GM12892 (cell line): ENCODE measurements around the gene CHMP6.

Source experiments
- POLR2A ChIP-seq: IDR thresholded peaks from 2 replicates; pipeline ENCODE4 v1.6.1; 2011; ENCODE audit warnings: low read depth, low read length, control low read depth
- TAF1 ChIP-seq: IDR thresholded peaks from 2 replicates; pipeline ENCODE4 v1.6.1; 2011; ENCODE audit warnings: low read depth, mild to moderate bottlenecking, control low read depth, low read length, borderline replicate concordance

DNA sequence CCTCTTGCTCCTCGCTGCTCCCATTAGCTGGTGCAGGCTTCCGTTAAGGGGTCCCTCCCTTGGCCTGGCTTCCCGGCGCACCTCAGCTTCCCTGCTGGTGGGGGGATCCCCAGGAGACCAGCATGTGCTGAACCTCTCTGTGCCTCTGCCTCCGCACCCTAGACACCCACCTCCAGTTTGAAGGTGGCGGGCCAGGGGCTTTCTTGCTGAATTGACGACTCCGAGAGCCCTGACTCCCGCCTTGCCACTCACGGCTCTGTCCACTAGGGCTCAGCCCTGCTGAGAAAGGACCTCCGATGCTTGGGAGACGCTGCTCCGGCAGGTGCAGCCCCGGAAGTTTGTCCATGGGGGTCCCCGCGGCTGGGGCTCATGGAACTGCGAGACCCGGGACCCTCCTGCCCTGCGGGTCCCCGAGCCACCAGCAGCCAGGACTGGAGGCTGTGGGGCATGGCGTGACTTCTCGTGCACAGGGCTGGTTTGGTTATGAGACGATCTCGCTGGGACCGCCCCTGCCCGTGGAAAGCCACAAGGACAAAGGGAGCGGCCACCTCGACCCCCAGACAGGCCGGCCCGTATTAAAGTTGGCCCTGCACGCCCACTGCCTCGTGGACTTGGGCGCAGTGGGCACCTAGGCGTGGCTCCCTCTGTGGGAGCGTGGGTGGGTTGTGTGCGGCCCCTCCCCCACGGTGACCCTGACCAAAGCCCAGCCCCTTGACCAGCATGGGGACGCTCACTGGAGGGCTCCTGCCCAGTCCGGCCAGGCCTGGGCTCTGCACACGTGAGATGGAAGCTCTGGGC, 8.1 kb downstream of the CHMP6 start:
- TF ChIP-seq POLR2A (no peak), TAF1 (no peak)
